HEK293 (cell line): Measurements from ENCODE around the gene FAM174B.
A peak's percentile ranks its signal among the peaks of the same experiment; 100 is the strongest.

Experiments used
- CTCF ChIA-PET: fragments of 350-600 bp; formaldehyde crosslinking; extraction: SDS; loops from one replicate; lab custom pipeline; 2021; ENCODE audit warnings: antibody characterized with exemption; lab: Yijun Ruan, JAX
- POLR2A ChIA-PET: fragments of 300-600 bp; formaldehyde crosslinking; extraction: SDS; loops from one replicate; lab custom pipeline; 2020; ENCODE audit warnings: antibody characterized with exemption, inconsistent platforms; lab: Yijun Ruan, JAX
- H3K27ac ChIP-seq: fragments of 200-500 bp; sonication (Bioruptor generic); 2 replicates; pipeline ENCODE4 v1.5.1; 2014; ENCODE audit warnings: low read depth, low read length, control low read depth, inconsistent platforms; ENCODE audit errors: extremely low read depth
- H3K36me3 ChIP-seq, 2 experiments: fragments of 200-500 bp in 1 of 2; sonication (Bioruptor generic) in 1 of 2; 1 replicate in 1 of 2; 2 replicates in 1 of 2; pipeline ENCODE4 v1.5.1; 2014 to 2017; ENCODE audit warnings: inconsistent platforms in 2 of 2, low read length in 2 of 2; ENCODE audit not compliant: control insufficient read depth in 2 of 2, insufficient read depth in 1 of 2
- H3K4me1 ChIP-seq: fragments of 200-500 bp; sonication (Bioruptor generic); 2 replicates; pipeline ENCODE4 v1.5.1; 2014; ENCODE audit warnings: mild to moderate bottlenecking, low read length, inconsistent platforms; ENCODE audit not compliant: control insufficient read depth, insufficient read depth
- H3K4me3 ChIP-seq: 2 replicates; pipeline ENCODE4 v1.5.1; 2011; ENCODE audit warnings: low read depth, mild to moderate bottlenecking, control low read depth, low read length, moderate library complexity
- H3K9me3 ChIP-seq: fragments of 200-500 bp; sonication (Bioruptor generic); 2 replicates; pipeline ENCODE4 v1.5.1; 2014; ENCODE audit warnings: low read depth, low read length, inconsistent platforms; ENCODE audit not compliant: control insufficient read depth, insufficient read depth
- IKZF3 ChIP-seq: fragments of 450-650 bp; IDR thresholded peaks from 2 replicates; pipeline ENCODE4 v1.5.0; 2018; ENCODE audit warnings: missing biosample characterization, mild to moderate bottlenecking, missing genetic modification characterization, moderate library complexity
- KLF9 ChIP-seq: fragments of 450-650 bp; formaldehyde crosslinking; IDR thresholded peaks from 2 replicates; pipeline ENCODE4 v1.5.1; 2016; ENCODE audit warnings: missing biosample characterization, missing genetic modification characterization, low read depth
- OSR2 ChIP-seq: fragments of 450-650 bp; formaldehyde crosslinking; IDR thresholded peaks from 2 replicates; pipeline ENCODE4 v1.5.1; 2016; ENCODE audit warnings: missing biosample characterization, missing genetic modification characterization
- OVOL3 ChIP-seq: fragments of 450-650 bp; formaldehyde crosslinking; IDR thresholded peaks from 2 replicates; pipeline ENCODE4 v1.5.1; 2016; ENCODE audit warnings: missing biosample characterization, missing genetic modification characterization
- ZFP3 ChIP-seq: fragments of 450-650 bp; formaldehyde crosslinking; IDR thresholded peaks from 2 replicates; pipeline ENCODE4 v1.5.1; 2016; ENCODE audit warnings: low read depth, missing biosample characterization, missing genetic modification characterization
- ZNF10 ChIP-seq: fragments of 450-650 bp; formaldehyde crosslinking; IDR thresholded peaks from 2 replicates; pipeline ENCODE4 v1.5.1; 2017; ENCODE audit warnings: missing biosample characterization, missing genetic modification characterization
- ZNF121 ChIP-seq: fragments of 450-650 bp; formaldehyde crosslinking; IDR thresholded peaks from 2 replicates; pipeline ENCODE4 v1.5.1; 2016; ENCODE audit warnings: missing biosample characterization, missing genetic modification characterization
- ZNF155 ChIP-seq: fragments of 450-650 bp; formaldehyde crosslinking; IDR thresholded peaks from 2 replicates; pipeline ENCODE4 v1.5.1; 2016; ENCODE audit warnings: missing biosample characterization, missing genetic modification characterization
- ZNF169 ChIP-seq: fragments of 450-650 bp; formaldehyde crosslinking; IDR thresholded peaks from 2 replicates; pipeline ENCODE4 v1.5.1; 2016; ENCODE audit warnings: missing biosample characterization, missing genetic modification characterization
- ZNF239 ChIP-seq: fragments of 450-650 bp; formaldehyde crosslinking; IDR thresholded peaks from 2 replicates; pipeline ENCODE4 v1.5.1; 2016; ENCODE audit warnings: missing biosample characterization, missing genetic modification characterization
- ZNF292 ChIP-seq: fragments of 450-650 bp; formaldehyde crosslinking; IDR thresholded peaks from 2 replicates; pipeline ENCODE4 v1.5.1; 2016; ENCODE audit warnings: low read depth, missing biosample characterization, missing genetic modification characterization, borderline replicate concordance
- ZNF341 ChIP-seq: fragments of 450-650 bp; formaldehyde crosslinking; IDR thresholded peaks from 2 replicates; pipeline ENCODE4; 2016; ENCODE audit warnings: low read depth, missing biosample characterization, missing genetic modification characterization
- ZNF529 ChIP-seq: fragments of 450-650 bp; formaldehyde crosslinking; IDR thresholded peaks from 2 replicates; pipeline ENCODE4 v1.5.1; 2017; ENCODE audit warnings: missing genetic modification characterization, missing biosample characterization; ENCODE audit not compliant: insufficient replicate concordance
- ZNF560 ChIP-seq: fragments of 450-650 bp; formaldehyde crosslinking; IDR thresholded peaks from 2 replicates; pipeline ENCODE4 v1.5.1; 2017; ENCODE audit warnings: missing biosample characterization, missing genetic modification characterization, borderline replicate concordance
- ZNF571 ChIP-seq: fragments of 450-650 bp; formaldehyde crosslinking; IDR thresholded peaks from 2 replicates; pipeline ENCODE4 v1.5.0; 2017; ENCODE audit warnings: missing biosample characterization, missing genetic modification characterization
- ZNF654 ChIP-seq: fragments of 450-650 bp; formaldehyde crosslinking; IDR thresholded peaks from 2 replicates; pipeline ENCODE4 v1.5.1; 2016; ENCODE audit warnings: low read depth, missing biosample characterization, missing genetic modification characterization
- ZNF830 ChIP-seq: fragments of 450-650 bp; IDR thresholded peaks from 2 replicates; pipeline ENCODE4 v1.5.0; 2018; ENCODE audit warnings: missing biosample characterization, missing genetic modification characterization, low read depth, mild to moderate bottlenecking, moderate library complexity
- ZSCAN30 ChIP-seq: fragments of 450-650 bp; IDR thresholded peaks from 2 replicates; pipeline ENCODE4 v1.5.1; 2018; ENCODE audit warnings: missing biosample characterization, mild to moderate bottlenecking, missing genetic modification characterization, moderate library complexity
- TF ChIP-seq, protein P1 (sequence below): fragments of 450-650 bp; formaldehyde crosslinking; IDR thresholded peaks from 2 replicates; pipeline ENCODE4 v1.5.1; 2016; ENCODE audit warnings: missing biosample characterization, missing genetic modification characterization
- TF ChIP-seq, protein P2 (sequence below): fragments of 450-650 bp; formaldehyde crosslinking; IDR thresholded peaks from 2 replicates; pipeline ENCODE4 v1.5.1; 2017; ENCODE audit warnings: missing biosample characterization, mild to moderate bottlenecking, missing genetic modification characterization, moderate library complexity
- TF ChIP-seq, protein P3 (sequence below): fragments of 450-650 bp; formaldehyde crosslinking; IDR thresholded peaks from 2 replicates; pipeline ENCODE4 v1.5.1; 2016; ENCODE audit warnings: missing biosample characterization, missing genetic modification characterization, borderline replicate concordance
- TF ChIP-seq, protein P4 (sequence below): fragments of 450-650 bp; formaldehyde crosslinking; IDR thresholded peaks from 2 replicates; pipeline ENCODE4 v1.5.1; 2016; ENCODE audit warnings: missing biosample characterization, missing genetic modification characterization
- TF ChIP-seq, protein P5 (sequence below): fragments of 450-650 bp; formaldehyde crosslinking; conservative IDR thresholded peaks from 2 replicates; pipeline ENCODE4 v1.5.1; 2016; ENCODE audit warnings: low read depth, missing biosample characterization, missing genetic modification characterization

Gene FAM174B

DNA sequence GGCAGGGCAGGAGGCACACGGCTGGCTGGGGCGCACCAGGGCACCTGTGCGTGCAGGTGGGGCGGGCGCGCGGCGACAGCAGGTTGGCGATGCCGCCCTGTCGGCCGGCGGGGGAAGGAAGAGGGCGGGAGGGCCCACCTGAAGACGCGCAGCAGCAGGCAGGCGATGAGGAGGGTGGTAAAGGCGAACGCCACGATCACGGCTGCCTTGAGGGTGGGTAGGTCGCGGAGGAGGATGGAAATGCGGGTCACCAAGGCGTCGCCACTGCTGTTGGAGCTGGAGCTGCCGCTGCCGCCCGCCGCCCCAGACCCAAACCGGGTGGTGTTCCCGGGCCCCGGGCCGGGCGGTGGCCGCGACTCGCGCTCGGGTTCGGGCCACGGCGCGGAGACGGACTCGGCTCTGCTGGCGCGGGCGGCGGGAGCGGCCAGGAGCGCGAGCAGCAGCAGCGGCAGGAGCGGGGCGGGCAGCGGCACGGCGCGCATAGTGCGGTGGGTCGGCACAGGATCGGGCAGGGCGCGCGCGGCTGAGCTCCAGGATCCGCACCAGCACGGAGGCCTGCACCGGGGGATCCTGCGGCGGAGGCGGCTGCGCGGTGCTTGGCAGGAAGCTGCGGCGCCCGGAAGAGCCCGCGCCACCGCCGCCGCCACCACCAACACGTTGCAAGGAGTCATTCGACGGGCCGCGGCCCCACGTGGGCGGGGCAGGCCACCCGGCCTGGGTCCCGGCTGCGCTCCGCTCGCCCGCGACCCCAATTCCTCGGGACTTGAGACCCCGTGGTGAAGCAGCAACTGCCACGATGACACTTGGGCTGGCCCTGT, at the start of gene FAM174B:
Gene FAM174B, minus strand, starts transcription at position 598 of the 818 bp plus-strand sequence.
- no peaks in the 10 kb centered on the region for H3K9me3 ChIP-seq
- H3K4me1 ChIP-seq, result peaks cover 3% of the 10 kb centered on the region
- peak within 1 kb of the TSS; percentile 68; the same call in 1 of the 2 replicates for H3K27ac ChIP-seq
- peaks cover 0 to 10% of the 10 kb centered on the region in 2 experiments; a peak in 1 of 3 replicates for H3K36me3 ChIP-seq
- H3K4me3 ChIP-seq, result peak within 1 kb of the TSS; percentile 48
- CTCF ChIA-PET, result interaction anchor here (0.7 to 1.1 kb wide), 3 partner anchors 59 to 647 kb away, joined by 3 read pairs; no protein-coding TSS in a partner anchor
- POLR2A ChIA-PET, result interaction anchor here (0.6 to 1.0 kb wide), 4 partner anchors 14 to 59 kb away, joined by 3 to 5 read pairs (median 3); no protein-coding TSS in a partner anchor
- 0 out of 2 replicates have a peak, but pooled peaks have one; percentile 15 for TF ChIP-seq IKZF3 (tag by site-specific recombination)
- no peak for TF ChIP-seq ZFP3 (tag by site-specific recombination)
- TF ChIP-seq OVOL3 (tag by site-specific recombination), result no peak
- TF ChIP-seq, protein P1, sequence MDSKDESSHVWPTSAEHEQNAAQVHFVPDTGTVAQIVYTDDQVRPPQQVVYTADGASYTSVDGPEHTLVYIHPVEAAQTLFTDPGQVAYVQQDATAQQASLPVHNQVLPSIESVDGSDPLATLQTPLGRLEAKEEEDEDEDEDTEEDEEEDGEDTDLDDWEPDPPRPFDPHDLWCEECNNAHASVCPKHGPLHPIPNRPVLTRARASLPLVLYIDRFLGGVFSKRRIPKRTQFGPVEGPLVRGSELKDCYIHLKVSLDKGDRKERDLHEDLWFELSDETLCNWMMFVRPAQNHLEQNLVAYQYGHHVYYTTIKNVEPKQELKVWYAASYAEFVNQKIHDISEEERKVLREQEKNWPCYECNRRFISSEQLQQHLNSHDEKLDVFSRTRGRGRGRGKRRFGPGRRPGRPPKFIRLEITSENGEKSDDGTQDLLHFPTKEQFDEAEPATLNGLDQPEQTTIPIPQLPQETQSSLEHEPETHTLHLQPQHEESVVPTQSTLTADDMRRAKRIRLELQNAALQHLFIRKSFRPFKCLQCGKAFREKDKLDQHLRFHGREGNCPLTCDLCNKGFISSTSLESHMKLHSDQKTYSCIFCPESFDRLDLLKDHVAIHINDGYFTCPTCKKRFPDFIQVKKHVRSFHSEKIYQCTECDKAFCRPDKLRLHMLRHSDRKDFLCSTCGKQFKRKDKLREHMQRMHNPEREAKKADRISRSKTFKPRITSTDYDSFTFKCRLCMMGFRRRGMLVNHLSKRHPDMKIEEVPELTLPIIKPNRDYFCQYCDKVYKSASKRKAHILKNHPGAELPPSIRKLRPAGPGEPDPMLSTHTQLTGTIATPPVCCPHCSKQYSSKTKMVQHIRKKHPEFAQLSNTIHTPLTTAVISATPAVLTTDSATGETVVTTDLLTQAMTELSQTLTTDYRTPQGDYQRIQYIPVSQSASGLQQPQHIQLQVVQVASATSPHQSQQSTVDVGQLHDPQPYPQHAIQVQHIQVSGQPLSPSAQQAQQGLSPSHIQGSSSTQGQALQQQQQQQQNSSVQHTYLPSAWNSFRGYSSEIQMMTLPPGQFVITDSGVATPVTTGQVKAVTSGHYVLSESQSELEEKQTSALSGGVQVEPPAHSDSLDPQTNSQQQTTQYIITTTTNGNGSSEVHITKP, result peak; percentile 86
- TF ChIP-seq ZNF571 (tag by site-specific recombination), result no peak
- no peak for TF ChIP-seq ZNF292 (tag by site-specific recombination)
- TF ChIP-seq, protein P2, sequence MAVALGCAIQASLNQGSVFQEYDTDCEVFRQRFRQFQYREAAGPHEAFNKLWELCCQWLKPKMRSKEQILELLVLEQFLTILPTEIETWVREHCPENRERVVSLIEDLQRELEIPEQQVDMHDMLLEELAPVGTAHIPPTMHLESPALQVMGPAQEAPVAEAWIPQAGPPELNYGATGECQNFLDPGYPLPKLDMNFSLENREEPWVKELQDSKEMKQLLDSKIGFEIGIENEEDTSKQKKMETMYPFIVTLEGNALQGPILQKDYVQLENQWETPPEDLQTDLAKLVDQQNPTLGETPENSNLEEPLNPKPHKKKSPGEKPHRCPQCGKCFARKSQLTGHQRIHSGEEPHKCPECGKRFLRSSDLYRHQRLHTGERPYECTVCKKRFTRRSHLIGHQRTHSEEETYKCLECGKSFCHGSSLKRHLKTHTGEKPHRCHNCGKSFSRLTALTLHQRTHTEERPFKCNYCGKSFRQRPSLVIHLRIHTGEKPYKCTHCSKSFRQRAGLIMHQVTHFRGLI (tag by site-specific recombination), result peak; percentile 60
- TF ChIP-seq, protein P3, sequence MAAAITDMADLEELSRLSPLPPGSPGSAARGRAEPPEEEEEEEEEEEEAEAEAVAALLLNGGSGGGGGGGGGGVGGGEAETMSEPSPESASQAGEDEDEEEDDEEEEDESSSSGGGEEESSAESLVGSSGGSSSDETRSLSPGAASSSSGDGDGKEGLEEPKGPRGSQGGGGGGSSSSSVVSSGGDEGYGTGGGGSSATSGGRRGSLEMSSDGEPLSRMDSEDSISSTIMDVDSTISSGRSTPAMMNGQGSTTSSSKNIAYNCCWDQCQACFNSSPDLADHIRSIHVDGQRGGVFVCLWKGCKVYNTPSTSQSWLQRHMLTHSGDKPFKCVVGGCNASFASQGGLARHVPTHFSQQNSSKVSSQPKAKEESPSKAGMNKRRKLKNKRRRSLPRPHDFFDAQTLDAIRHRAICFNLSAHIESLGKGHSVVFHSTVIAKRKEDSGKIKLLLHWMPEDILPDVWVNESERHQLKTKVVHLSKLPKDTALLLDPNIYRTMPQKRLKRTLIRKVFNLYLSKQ (tag by site-specific recombination), result no peak
- TF ChIP-seq ZNF10 (tag by site-specific recombination), result 0 out of 2 replicates have a peak, but pooled peaks have one; percentile 33
- no peak for TF ChIP-seq ZNF169 (tag by site-specific recombination)
- TF ChIP-seq, protein P4, sequence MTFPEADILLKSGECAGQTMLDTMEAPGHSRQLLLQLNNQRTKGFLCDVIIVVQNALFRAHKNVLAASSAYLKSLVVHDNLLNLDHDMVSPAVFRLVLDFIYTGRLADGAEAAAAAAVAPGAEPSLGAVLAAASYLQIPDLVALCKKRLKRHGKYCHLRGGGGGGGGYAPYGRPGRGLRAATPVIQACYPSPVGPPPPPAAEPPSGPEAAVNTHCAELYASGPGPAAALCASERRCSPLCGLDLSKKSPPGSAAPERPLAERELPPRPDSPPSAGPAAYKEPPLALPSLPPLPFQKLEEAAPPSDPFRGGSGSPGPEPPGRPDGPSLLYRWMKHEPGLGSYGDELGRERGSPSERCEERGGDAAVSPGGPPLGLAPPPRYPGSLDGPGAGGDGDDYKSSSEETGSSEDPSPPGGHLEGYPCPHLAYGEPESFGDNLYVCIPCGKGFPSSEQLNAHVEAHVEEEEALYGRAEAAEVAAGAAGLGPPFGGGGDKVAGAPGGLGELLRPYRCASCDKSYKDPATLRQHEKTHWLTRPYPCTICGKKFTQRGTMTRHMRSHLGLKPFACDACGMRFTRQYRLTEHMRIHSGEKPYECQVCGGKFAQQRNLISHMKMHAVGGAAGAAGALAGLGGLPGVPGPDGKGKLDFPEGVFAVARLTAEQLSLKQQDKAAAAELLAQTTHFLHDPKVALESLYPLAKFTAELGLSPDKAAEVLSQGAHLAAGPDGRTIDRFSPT (tag by site-specific recombination), result peak; percentile 83
- peak; percentile 74 for TF ChIP-seq ZNF341 (tag by site-specific recombination)
- no peak for TF ChIP-seq ZNF830 (tag by site-specific recombination)
- TF ChIP-seq ZNF239 (tag by site-specific recombination), result no peak
- TF ChIP-seq ZNF121 (tag by site-specific recombination), result no peak
- TF ChIP-seq ZNF654, result no peak
- TF ChIP-seq ZNF529 (tag by site-specific recombination), result no peak
- TF ChIP-seq ZNF155 (tag by site-specific recombination), result no peak
- peak; percentile 33; the same call in 1 of the 2 replicates for TF ChIP-seq KLF9 (tag by site-specific recombination)
- peak; percentile 62; the same call in 1 of the 2 replicates for TF ChIP-seq ZSCAN30 (tag by site-specific recombination)
- no peak for TF ChIP-seq OSR2 (tag by site-specific recombination)
- TF ChIP-seq, protein P5, sequence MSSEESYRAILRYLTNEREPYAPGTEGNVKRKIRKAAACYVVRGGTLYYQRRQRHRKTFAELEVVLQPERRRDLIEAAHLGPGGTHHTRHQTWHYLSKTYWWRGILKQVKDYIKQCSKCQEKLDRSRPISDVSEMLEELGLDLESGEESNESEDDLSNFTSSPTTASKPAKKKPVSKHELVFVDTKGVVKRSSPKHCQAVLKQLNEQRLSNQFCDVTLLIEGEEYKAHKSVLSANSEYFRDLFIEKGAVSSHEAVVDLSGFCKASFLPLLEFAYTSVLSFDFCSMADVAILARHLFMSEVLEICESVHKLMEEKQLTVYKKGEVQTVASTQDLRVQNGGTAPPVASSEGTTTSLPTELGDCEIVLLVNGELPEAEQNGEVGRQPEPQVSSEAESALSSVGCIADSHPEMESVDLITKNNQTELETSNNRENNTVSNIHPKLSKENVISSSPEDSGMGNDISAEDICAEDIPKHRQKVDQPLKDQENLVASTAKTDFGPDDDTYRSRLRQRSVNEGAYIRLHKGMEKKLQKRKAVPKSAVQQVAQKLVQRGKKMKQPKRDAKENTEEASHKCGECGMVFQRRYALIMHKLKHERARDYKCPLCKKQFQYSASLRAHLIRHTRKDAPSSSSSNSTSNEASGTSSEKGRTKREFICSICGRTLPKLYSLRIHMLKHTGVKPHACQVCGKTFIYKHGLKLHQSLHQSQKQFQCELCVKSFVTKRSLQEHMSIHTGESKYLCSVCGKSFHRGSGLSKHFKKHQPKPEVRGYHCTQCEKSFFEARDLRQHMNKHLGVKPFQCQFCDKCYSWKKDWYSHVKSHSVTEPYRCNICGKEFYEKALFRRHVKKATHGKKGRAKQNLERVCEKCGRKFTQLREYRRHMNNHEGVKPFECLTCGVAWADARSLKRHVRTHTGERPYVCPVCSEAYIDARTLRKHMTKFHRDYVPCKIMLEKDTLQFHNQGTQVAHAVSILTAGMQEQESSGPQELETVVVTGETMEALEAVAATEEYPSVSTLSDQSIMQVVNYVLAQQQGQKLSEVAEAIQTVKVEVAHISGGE (tag by site-specific recombination), result peak; percentile 50
- no peak for TF ChIP-seq ZNF560 (tag by site-specific recombination)
